Neuronal stem cell (in vitro differentiated cells): ENCODE results near the gene SLC12A9.

Experiments
- DNase-seq: peaks from one replicate; pipeline ENCODE4 v3.0.0-alpha.2; 2013; ENCODE audit warnings: low spot score
- H2AFZ ChIP-seq: one replicate; pipeline ENCODE4 v1.6.1; 2013; ENCODE audit warnings: mild to moderate bottlenecking, low read length, inconsistent platforms
- H2AK5ac ChIP-seq: 2 replicates; pipeline ENCODE4 v1.6.1; 2013; ENCODE audit warnings: low read depth, mild to moderate bottlenecking, inconsistent platforms, low read length, moderate library complexity, mixed read lengths
- H2BK120ac ChIP-seq: 2 replicates; pipeline ENCODE4 v1.6.1; 2013; ENCODE audit warnings: low read depth, mild to moderate bottlenecking, inconsistent platforms, low read length, moderate library complexity, mixed read lengths
- H2BK12ac ChIP-seq: one replicate; pipeline ENCODE4 v1.6.1; 2013; ENCODE audit warnings: low read length, inconsistent platforms
- H2BK15ac ChIP-seq: 2 replicates; pipeline ENCODE4 v1.6.1; 2013; ENCODE audit warnings: mild to moderate bottlenecking, low read length, inconsistent platforms, mixed read lengths
- H2BK5ac ChIP-seq: one replicate; pipeline ENCODE4 v1.6.1; 2013; ENCODE audit warnings: inconsistent platforms, mild to moderate bottlenecking, low read length, moderate library complexity
- H3K14ac ChIP-seq: one replicate; pipeline ENCODE4 v1.6.1; 2013; ENCODE audit warnings: low read length, inconsistent platforms
- H3K18ac ChIP-seq: 2 replicates; pipeline ENCODE4 v1.6.1; 2013; ENCODE audit warnings: low read length, inconsistent platforms
- H3K23ac ChIP-seq: 2 replicates; pipeline ENCODE4 v1.6.1; 2013; ENCODE audit warnings: low read depth, mild to moderate bottlenecking, mixed read lengths, low read length, inconsistent platforms; ENCODE audit not compliant: poor library complexity
- H3K27ac ChIP-seq: replicated peaks from 3 replicates; pipeline ENCODE4 v1.5.1; 2013; ENCODE audit warnings: low read length, inconsistent platforms
- H3K27me3 ChIP-seq, 3 experiments: 2 replicates each; pipeline ENCODE4 v1.6.1; 2013; ENCODE audit warnings: low read length in 3 of 3, mild to moderate bottlenecking in 2 of 3, inconsistent platforms in 1 of 3, low read depth in 1 of 3, mixed read lengths in 1 of 3, moderate library complexity in 1 of 3; ENCODE audit not compliant: control insufficient read depth in 3 of 3, insufficient read depth in 3 of 3
- H3K36me3 ChIP-seq, 2 donors: replicated peaks in 1 of 2; 2 replicates each; pipeline ENCODE4 v1.6.1; 2013; ENCODE audit warnings: low read length in 2 of 2; ENCODE audit not compliant: control insufficient read depth in 2 of 2, insufficient read depth in 2 of 2
- H3K4ac ChIP-seq: 2 replicates; pipeline ENCODE4 v1.6.1; 2013; ENCODE audit warnings: inconsistent platforms, mild to moderate bottlenecking, low read length, moderate library complexity
- H3K4me1 ChIP-seq, 2 donors: 1 replicate in 1 of 2; 2 replicates in 1 of 2; pipeline ENCODE4 v1.6.1; 2013; ENCODE audit warnings: low read length in 2 of 2, low read depth in 1 of 2; ENCODE audit not compliant: control insufficient read depth in 2 of 2, insufficient read depth in 1 of 2
- H3K4me2 ChIP-seq: one replicate; pipeline ENCODE4 v1.6.1; 2013; ENCODE audit warnings: mild to moderate bottlenecking, low read length, inconsistent platforms; ENCODE audit not compliant: insufficient read depth, poor library complexity, severe bottlenecking
- H3K4me3 ChIP-seq, 2 donors: 2 replicates each; pipeline ENCODE4 v1.5.1; 2013; ENCODE audit warnings: low read length in 2 of 2, mild to moderate bottlenecking in 2 of 2, inconsistent platforms in 1 of 2, moderate library complexity in 1 of 2
- H3K79me1 ChIP-seq: one replicate; pipeline ENCODE4 v1.6.1; 2013; ENCODE audit warnings: low read depth, mild to moderate bottlenecking, inconsistent platforms, low read length, moderate library complexity
- H3K9ac ChIP-seq: one replicate; pipeline ENCODE4 v1.6.1; 2013; ENCODE audit warnings: mild to moderate bottlenecking, low read depth, low read length, inconsistent platforms; ENCODE audit not compliant: poor library complexity
- H3K9me3 ChIP-seq, 2 donors: replicated peaks in 1 of 2; 2 replicates each; pipeline versions ENCODE3 to v1.6.1; 2013; ENCODE audit warnings: low read length in 2 of 2, mild to moderate bottlenecking in 2 of 2, inconsistent platforms in 1 of 2, low read depth in 1 of 2, mixed read lengths in 1 of 2, moderate library complexity in 1 of 2; ENCODE audit not compliant: control insufficient read depth in 2 of 2, insufficient read depth in 1 of 2
- H4K8ac ChIP-seq: one replicate; pipeline ENCODE4 v1.6.1; 2013; ENCODE audit warnings: low read depth, mild to moderate bottlenecking, inconsistent platforms, low read length, moderate library complexity
- H4K91ac ChIP-seq: one replicate; pipeline ENCODE4 v1.6.1; 2013; ENCODE audit warnings: low read length, low read depth, mild to moderate bottlenecking, inconsistent platforms; ENCODE audit not compliant: poor library complexity
- WGBS, 2 donors: extraction: QIAGEN DNeasy Blood & Tissue Kit; methylation state at CpG; one replicate each; pipeline ENCODE4 v1.1.7; 2013; ENCODE audit warnings: missing lambda C conversion rate in 2 of 2, mixed read lengths in 1 of 2; ENCODE audit not compliant: insufficient read length in 2 of 2, insufficient replicate concordance in 1 of 2; ENCODE audit errors: extremely low coverage in 2 of 2; 5-methylcytosine and 5-hydroxymethylcytosine counted together

The SLC12A9 gene

DNA sequence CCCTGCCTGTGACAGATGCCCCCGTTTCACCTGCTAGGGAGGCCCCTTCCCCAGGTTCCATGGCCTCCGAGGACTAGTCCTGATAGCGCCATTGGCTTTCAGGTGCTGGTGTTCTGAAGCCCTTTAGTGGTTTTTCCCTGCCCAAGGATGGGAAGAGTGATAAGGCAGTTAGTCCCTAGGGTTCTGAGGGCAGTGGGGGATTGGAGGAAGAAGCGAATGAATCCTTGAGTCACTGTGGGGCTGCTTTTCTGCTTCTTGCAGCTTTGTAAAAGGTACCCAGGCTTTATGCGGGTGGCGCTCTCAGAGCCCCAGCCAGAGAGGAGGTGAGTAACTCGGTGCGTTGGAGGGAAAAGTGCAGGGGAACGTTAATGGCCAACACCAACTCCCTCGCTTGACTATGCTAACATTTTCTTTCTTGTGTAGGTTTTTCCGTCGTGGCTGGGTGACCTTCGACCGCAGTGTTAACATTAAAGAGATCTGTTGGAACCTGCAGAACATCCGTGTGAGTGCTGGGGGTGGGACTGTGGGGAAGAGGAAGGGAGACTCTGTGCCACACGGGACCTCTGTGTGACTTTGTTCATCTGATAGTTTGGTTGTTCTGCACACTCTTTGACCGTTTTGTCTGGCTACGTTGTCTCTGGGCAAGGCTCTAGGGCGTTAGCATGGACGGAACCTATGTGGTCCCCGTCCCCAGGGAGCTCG is 33.1 kb downstream of the SLC12A9 start:
- H2AK5ac ChIP-seq: no peak overlapping the region
- no peak overlapping the region for H2BK15ac ChIP-seq
- peak overlapping the region; percentile 9 for H3K14ac ChIP-seq
- H2BK12ac ChIP-seq: no peak overlapping the region
- peaks cover 20% of the 10 kb centered on the region for H3K79me1 ChIP-seq
- no peaks in the 10 kb centered on the region for H3K27me3 ChIP-seq
- H3K23ac ChIP-seq: no peak overlapping the region
- H3K4me3 ChIP-seq: no peak overlapping the region
- no peaks in the 10 kb centered on the region for H3K9me3 ChIP-seq
- no CpG with 5 or more reads among the region's 22 CpGs for WGBS, 2 donors
- H3K4me1 ChIP-seq: peaks cover 8% of the 10 kb centered on the region in 2 donors
- H3K9ac ChIP-seq: peak overlapping the region; percentile 36
- peaks cover 69 to 84% of the 10 kb centered on the region in 2 donors for H3K36me3 ChIP-seq
- H3K18ac ChIP-seq: no peak overlapping the region
- H4K8ac ChIP-seq: no peak overlapping the region
- no peak overlapping the region for H2BK5ac ChIP-seq
- no peak overlapping the region for H3K4me2 ChIP-seq
- DNase-seq: no peak
- no peak overlapping the region for H3K4ac ChIP-seq
- no peak overlapping the region for H2AFZ ChIP-seq
- no peak overlapping the region for H2BK120ac ChIP-seq
- no peak overlapping the region for H3K27ac ChIP-seq
- H4K91ac ChIP-seq: no peak overlapping the region

DNA sequence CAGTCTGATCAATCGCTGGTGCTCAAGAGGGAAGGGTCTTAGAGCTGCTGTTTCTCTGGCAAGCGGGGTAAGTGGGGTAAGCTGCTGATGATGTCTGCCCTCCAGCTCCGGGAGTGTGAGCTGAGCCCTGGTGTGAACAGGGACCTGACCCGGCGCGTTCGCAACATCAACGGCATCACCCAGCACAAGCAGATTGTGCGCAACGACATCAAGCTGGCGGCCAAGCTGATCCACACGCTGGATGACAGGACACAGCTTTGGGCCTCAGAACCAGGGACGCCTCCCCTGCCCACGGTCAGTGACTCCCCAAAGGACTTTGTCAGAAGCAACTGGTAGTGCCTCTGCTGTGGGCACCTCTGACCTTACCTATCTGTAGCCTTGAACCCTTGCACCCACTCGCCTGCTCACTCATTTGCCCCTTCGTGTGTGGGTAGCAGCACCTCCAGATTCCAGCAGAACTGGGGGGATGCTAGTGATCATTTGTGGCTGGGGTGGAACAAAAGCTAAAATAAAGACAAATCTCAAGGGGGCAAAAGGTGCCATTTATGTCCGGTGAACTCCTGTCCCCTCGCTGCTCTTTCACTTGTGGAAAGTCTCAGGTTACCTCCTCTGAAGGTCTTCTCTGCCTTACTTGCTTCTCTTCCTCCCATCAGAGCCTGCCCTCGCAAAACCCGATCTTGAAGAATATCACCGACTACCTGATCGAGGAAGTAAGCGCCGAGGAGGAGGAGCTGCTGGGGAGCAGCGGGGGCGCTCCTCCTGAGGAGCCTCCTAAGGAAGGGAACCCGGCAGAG is 33.8 kb downstream of the SLC12A9 start:
- Histone ChIP-seq H3K9ac (peak overlapping the region; percentile 36), H3K4me3 (no peak overlapping the region), H3K14ac (no peak overlapping the region), H2BK120ac (no peak overlapping the region), H3K36me3 (peaks cover 66 to 77% of the 10 kb centered on the region in 2 donors), H3K23ac (peak overlapping the region; percentile 53), H3K27ac (no peak overlapping the region), H2BK12ac (no peak overlapping the region), H3K4me2 (no peak overlapping the region), H3K4ac (no peak overlapping the region), H3K27me3 (no peaks in the 10 kb centered on the region), H3K9me3 (no peaks in the 10 kb centered on the region), H4K8ac (no peak overlapping the region), H3K18ac (no peak overlapping the region), H2BK5ac (no peak overlapping the region), H3K4me1 (peaks cover 10 to 16% of the 10 kb centered on the region in 2 donors), H2AFZ (no peak overlapping the region), H2AK5ac (no peak overlapping the region), H2BK15ac (no peak overlapping the region), H3K79me1 (peaks cover 17% of the 10 kb centered on the region), H4K91ac (no peak overlapping the region)
- DNase-seq: no peak
- WGBS, 2 donors: no CpG with 5 or more reads among the region's 27 CpGs

DNA sequence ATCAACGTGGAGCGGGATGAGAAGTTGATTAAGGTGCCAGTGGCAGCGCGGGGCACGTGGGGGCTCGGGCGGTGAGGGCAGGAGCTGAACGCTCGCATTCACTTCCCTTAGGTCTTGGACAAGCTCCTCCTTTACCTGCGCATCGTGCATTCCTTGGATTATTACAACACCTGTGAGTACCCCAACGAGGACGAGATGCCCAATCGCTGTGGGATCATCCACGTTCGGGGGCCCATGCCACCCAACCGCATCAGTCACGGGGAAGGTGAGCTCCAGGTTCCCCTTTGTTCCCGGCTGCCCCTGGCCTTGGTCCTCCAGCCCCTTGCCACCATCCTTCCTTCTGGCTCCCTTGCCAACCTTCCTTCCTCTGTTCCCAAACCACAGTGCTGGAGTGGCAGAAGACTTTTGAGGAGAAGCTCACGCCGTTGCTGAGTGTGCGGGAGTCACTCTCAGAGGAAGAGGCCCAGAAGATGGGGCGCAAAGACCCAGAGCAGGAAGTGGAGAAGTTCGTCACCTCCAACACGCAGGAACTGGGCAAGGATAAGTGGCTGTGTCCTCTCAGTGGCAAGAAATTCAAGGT is 34.5 kb downstream of the SLC12A9 start:
- no peaks in the 10 kb centered on the region for H3K27me3 ChIP-seq
- peak overlapping the region; percentile 53 for H3K23ac ChIP-seq
- H3K14ac ChIP-seq: no peak overlapping the region
- no peak overlapping the region for H4K8ac ChIP-seq
- peaks cover 59 to 70% of the 10 kb centered on the region in 2 donors for H3K36me3 ChIP-seq
- H2BK120ac ChIP-seq: no peak overlapping the region
- H2BK5ac ChIP-seq: no peak overlapping the region
- no peak overlapping the region for H3K27ac ChIP-seq
- DNase-seq: no peak
- no peak overlapping the region for H3K18ac ChIP-seq
- H3K4ac ChIP-seq: no peak overlapping the region
- WGBS, 2 donors: no CpG with 5 or more reads among the region's 25 CpGs
- H3K4me3 ChIP-seq: no peak overlapping the region
- H3K9ac ChIP-seq: no peak overlapping the region
- no peak overlapping the region for H2BK15ac ChIP-seq
- no peaks in the 10 kb centered on the region for H3K9me3 ChIP-seq
- H2AFZ ChIP-seq: no peak overlapping the region
- H3K4me2 ChIP-seq: no peak overlapping the region
- peaks cover 15 to 16% of the 10 kb centered on the region in 2 donors for H3K4me1 ChIP-seq
- H2AK5ac ChIP-seq: no peak overlapping the region
- no peak overlapping the region for H4K91ac ChIP-seq
- H3K79me1 ChIP-seq: peaks cover 11% of the 10 kb centered on the region
- H2BK12ac ChIP-seq: peak overlapping the region; percentile 30
